ENCODE data around the gene SRRT. TPM values are rescaled to one million over a fixed set of nuclear protein-coding genes. Genes with fewer than 3 reads are reported as not detected.

SRRT gene
- total RNA-seq, 1 donor = 50.1 TPM

DNA sequence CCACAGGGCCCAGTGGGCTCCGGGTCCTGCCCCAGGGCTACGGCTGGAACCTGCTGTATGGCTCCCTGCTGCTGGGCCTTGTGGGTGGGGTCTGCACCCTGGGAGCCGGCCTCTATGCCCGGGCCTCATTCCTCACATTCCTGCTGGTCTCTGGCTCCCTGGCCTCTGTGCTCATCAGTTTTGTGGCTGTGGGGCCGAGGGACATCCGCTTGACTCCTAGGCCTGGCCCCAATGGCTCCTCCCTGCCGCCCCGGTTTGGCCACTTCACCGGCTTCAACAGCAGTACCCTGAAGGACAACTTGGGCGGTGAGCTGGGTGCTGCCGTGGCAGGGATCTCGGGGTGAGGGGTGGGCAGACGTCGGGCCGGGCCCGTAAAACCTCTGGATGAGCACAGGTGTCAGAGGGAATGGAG, 18.0 kb upstream of the SRRT start:
- H3K4me3 ChIP-seq (ENCODE audit: low read depth, low read length) = no peak overlapping the region
- TF ChIP-seq, protein P1, sequence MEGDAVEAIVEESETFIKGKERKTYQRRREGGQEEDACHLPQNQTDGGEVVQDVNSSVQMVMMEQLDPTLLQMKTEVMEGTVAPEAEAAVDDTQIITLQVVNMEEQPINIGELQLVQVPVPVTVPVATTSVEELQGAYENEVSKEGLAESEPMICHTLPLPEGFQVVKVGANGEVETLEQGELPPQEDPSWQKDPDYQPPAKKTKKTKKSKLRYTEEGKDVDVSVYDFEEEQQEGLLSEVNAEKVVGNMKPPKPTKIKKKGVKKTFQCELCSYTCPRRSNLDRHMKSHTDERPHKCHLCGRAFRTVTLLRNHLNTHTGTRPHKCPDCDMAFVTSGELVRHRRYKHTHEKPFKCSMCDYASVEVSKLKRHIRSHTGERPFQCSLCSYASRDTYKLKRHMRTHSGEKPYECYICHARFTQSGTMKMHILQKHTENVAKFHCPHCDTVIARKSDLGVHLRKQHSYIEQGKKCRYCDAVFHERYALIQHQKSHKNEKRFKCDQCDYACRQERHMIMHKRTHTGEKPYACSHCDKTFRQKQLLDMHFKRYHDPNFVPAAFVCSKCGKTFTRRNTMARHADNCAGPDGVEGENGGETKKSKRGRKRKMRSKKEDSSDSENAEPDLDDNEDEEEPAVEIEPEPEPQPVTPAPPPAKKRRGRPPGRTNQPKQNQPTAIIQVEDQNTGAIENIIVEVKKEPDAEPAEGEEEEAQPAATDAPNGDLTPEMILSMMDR (IDR thresholded peaks at IDR 0.05; ENCODE audit: insufficient read depth, low read depth, low read length) = no peak
- no peak for DNase-seq (ENCODE audit: low read depth)

GRCh38 chr7:100859856-100860255, 15.0 kb upstream of the SRRT start:
- TF ChIP-seq, protein P1 (IDR thresholded peaks at IDR 0.05; ENCODE audit: insufficient read depth, low read depth, low read length) = no peak
- no peak for DNase-seq (ENCODE audit: low read depth)
- no peak overlapping the region for H3K4me3 ChIP-seq (ENCODE audit: low read depth, low read length)

GRCh38 chr7:100860702-100861615, 13.9 kb upstream of the SRRT start:
- no peak overlapping the region for H3K4me3 ChIP-seq (ENCODE audit: low read depth, low read length)
- TF ChIP-seq, protein P1 (IDR thresholded peaks at IDR 0.05; ENCODE audit: insufficient read depth, low read depth, low read length) = no peak
- no peak for DNase-seq (ENCODE audit: low read depth)

DNA sequence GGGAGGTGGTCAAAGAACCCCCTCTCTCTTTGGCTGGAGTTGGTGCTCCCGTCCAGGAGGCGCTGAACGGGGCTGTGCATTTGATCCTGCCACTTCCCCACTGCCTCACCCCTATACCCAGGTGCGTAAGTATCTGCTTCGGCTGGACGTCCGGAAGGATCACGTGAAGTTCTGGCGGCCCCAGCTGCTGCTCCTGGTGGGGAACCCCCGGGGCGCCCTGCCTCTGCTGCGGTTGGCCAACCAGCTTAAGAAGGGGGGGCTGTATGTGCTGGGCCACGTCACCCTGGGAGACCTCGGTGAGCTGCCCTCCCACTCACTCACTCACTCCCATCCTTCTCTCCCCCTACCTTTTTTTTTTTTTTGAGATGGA, 13.3 kb upstream of the SRRT start:
- TF ChIP-seq, protein P1 (IDR thresholded peaks at IDR 0.05; ENCODE audit: insufficient read depth, low read depth, low read length) = no peak
- no peak for DNase-seq (ENCODE audit: low read depth)
- no peak overlapping the region for H3K4me3 ChIP-seq (ENCODE audit: low read depth, low read length)

DNA sequence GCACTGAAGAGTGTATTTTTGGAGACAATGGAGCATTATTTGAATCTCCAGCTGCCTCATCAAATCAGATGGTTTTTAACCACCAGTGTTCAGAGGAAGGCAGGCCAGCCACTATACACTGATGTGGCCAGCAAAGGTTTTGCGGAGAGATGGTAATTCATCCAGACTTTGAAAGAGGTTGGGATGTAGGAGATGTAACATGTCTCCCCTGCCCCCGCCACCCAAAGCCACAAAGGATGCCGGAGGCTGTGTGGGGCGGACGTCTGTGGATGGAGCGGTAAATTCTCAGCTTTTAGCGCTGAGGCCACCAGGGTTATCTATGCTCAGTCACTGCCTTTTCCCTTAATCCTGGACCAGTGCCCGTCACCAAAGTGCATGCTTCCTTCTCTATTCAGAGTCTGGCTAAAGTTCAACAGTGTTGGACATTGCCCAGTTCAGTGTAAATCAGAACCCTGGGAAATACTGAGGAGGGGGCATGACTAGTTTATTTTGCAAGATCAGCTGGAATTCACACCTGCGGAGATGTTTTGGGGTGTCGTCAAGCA, 11.4 kb upstream of the SRRT start:
- DNase-seq (ENCODE audit: low read depth) = no peak
- TF ChIP-seq, protein P1 (IDR thresholded peaks at IDR 0.05; ENCODE audit: insufficient read depth, low read depth, low read length) = no peak
- no peak overlapping the region for H3K4me3 ChIP-seq (ENCODE audit: low read depth, low read length)

DNA sequence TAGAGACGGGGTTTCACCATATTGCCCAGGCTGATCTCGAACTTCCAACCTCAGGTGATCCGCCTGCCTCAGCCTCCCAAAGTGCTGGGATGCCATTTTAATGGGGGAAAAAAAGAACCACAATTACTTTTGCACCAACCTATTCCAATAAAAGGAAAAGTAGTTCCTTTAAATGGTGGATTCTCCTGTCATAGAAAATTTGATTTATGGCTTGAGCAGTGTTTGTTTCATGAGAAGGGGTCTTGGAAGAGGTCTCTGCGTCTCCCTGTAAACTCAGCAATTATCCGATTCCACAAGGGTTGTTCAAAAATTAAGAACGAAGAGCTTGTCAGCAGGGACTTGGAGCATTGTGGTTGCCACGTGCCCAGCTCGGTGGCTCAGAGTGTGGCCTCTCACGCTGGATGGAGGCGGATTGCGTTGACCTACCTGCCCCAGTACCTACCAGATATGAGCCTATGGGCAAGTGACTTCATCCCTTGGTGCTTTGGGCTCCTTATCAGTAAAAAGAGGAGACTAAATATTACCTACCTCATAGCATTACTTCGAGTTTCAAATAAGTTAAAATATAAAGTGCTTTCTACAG, 10.5 kb upstream of the SRRT start:
- no peak for DNase-seq (ENCODE audit: low read depth)
- H3K4me3 ChIP-seq (ENCODE audit: low read depth, low read length) = no peak overlapping the region
- TF ChIP-seq, protein P1 (IDR thresholded peaks at IDR 0.05; ENCODE audit: insufficient read depth, low read depth, low read length) = no peak
